ENCODE data around the gene NRIP2.
A peak's percentile ranks its signal among the peaks of the same experiment; 100 is the strongest.

Gene NRIP2

GRCh38 chr12:2812290-2813213 is 22.3 kb downstream of the NRIP2 start, which contains the start of gene ITFG2:
Gene ITFG2, plus strand, starts transcription at chr12:2812668. Its CDS starts 93 bp downstream, at chr12:2812761.
- H3K4me3 ChIP-seq (ENCODE audit: low read depth, low read length) = peak within 1 kb of the TSS; percentile 91
- DNase-seq (ENCODE audit: low read depth) = peak; percentile 97
- TF ChIP-seq MAX (IDR thresholded peaks at IDR 0.05; ENCODE audit: low read depth, low read length) = peak; percentile 96
- TF ChIP-seq MYC (IDR thresholded peaks at IDR 0.05; ENCODE audit: low read depth, low read length) = peak; percentile 99
- TF ChIP-seq POLR2A (IDR thresholded peaks at IDR 0.05; ENCODE audit: extremely low read depth, insufficient read length) = peak; percentile 93
- no peak for TF ChIP-seq CTCF (IDR thresholded peaks at IDR 0.05; ENCODE audit: low read depth, low read length)

- H3K4me3 ChIP-seq (ENCODE audit: low read depth, low read length) = peak overlapping the region; percentile 72
- DNase-seq (ENCODE audit: low read depth) = no peak
- TF ChIP-seq MYC (IDR thresholded peaks at IDR 0.05; ENCODE audit: low read depth, low read length) (no peak), CTCF (IDR thresholded peaks at IDR 0.05; ENCODE audit: low read depth, low read length) (no peak), POLR2A (IDR thresholded peaks at IDR 0.05; ENCODE audit: extremely low read depth, insufficient read length) (no peak), MAX (IDR thresholded peaks at IDR 0.05; ENCODE audit: low read depth, low read length) (no peak)
These were observed 23.0 kb downstream of the NRIP2 start for GRCh38 chr12:2811801-2812200.

- H3K4me3 ChIP-seq (ENCODE audit: low read depth, low read length) = no peak overlapping the region
- no peak for DNase-seq (ENCODE audit: low read depth)
- TF ChIP-seq MAX (IDR thresholded peaks at IDR 0.05; ENCODE audit: low read depth, low read length) (no peak), POLR2A (IDR thresholded peaks at IDR 0.05; ENCODE audit: extremely low read depth, insufficient read length) (no peak), MYC (IDR thresholded peaks at IDR 0.05; ENCODE audit: low read depth, low read length) (no peak), CTCF (IDR thresholded peaks at IDR 0.05; ENCODE audit: low read depth, low read length) (no peak)
These were observed 28.1 kb downstream of the NRIP2 start for GRCh38 chr12:2806700-2807099.

GRCh38 chr12:2805143-2805520 is 29.7 kb downstream of the NRIP2 start:
- no peak overlapping the region for H3K4me3 ChIP-seq (ENCODE audit: low read depth, low read length)
- no peak for DNase-seq (ENCODE audit: low read depth)
- no peak for TF ChIP-seq MAX (IDR thresholded peaks at IDR 0.05; ENCODE audit: low read depth, low read length)
- no peak for TF ChIP-seq POLR2A (IDR thresholded peaks at IDR 0.05; ENCODE audit: extremely low read depth, insufficient read length)
- TF ChIP-seq MYC (IDR thresholded peaks at IDR 0.05; ENCODE audit: low read depth, low read length) = no peak
- no peak for TF ChIP-seq CTCF (IDR thresholded peaks at IDR 0.05; ENCODE audit: low read depth, low read length)

- no peak for DNase-seq (ENCODE audit: low read depth)
- H3K4me3 ChIP-seq (ENCODE audit: low read depth, low read length) = no peak overlapping the region
- TF ChIP-seq POLR2A (IDR thresholded peaks at IDR 0.05; ENCODE audit: extremely low read depth, insufficient read length) (no peak), MAX (IDR thresholded peaks at IDR 0.05; ENCODE audit: low read depth, low read length) (no peak), CTCF (IDR thresholded peaks at IDR 0.05; ENCODE audit: low read depth, low read length) (no peak), MYC (IDR thresholded peaks at IDR 0.05; ENCODE audit: low read depth, low read length) (no peak)
These were observed 30.3 kb downstream of the NRIP2 start for GRCh38 chr12:2804393-2805142.

Data from NB4 (cell line).